NCI-H82 treated with DMSO at 0.1 percent for 48 hours (cell line): ENCODE results near the gene VAT1L.

Source experiments
- DNase-seq: peaks from one replicate; lab custom pipeline; 2025; ENCODE audit not compliant: unreplicated experiment; lab: John Stamatoyannopoulos, UW

VAT1L gene

GRCh38 chr16:77788181-77789084 lies at the start of gene VAT1L:
VAT1L (plus strand) TSS chr16:77788564; CDS start chr16:77788683, 119 bp downstream.
- DNase-seq: peak; percentile 75

- DNase-seq: no peak
These were observed 49.4 kb upstream of the VAT1L start for GRCh38 chr16:77738706-77739558.

GRCh38 chr16:77739559-77739892 lies 48.8 kb upstream of the VAT1L start:
- no peak for DNase-seq

GRCh38 chr16:77744141-77744540 lies 44.2 kb upstream of the VAT1L start:
- DNase-seq: no peak

GRCh38 chr16:77745972-77746371 lies 42.4 kb upstream of the VAT1L start:
- no peak for DNase-seq

- peak; percentile 93 for DNase-seq
These were observed 39.9 kb upstream of the VAT1L start for GRCh38 chr16:77748421-77749005.

GRCh38 chr16:77749415-77749814 lies 38.9 kb upstream of the VAT1L start:
- DNase-seq: no peak

GRCh38 chr16:77758046-77758445 lies 30.3 kb upstream of the VAT1L start:
- DNase-seq: no peak

GRCh38 chr16:77758508-77758907 lies 29.9 kb upstream of the VAT1L start:
- no peak for DNase-seq

- no peak for DNase-seq
These were observed 29.2 kb upstream of the VAT1L start for GRCh38 chr16:77759201-77759600.

- no peak for DNase-seq
These were observed 28.5 kb upstream of the VAT1L start for GRCh38 chr16:77759821-77760220.

- no peak for DNase-seq
These were observed 27.6 kb upstream of the VAT1L start for GRCh38 chr16:77760800-77761199.

GRCh38 chr16:77761204-77761603 lies 27.2 kb upstream of the VAT1L start:
- peak; percentile 55 for DNase-seq

GRCh38 chr16:77762262-77762661 lies 26.1 kb upstream of the VAT1L start:
- DNase-seq: no peak

- DNase-seq: no peak
These were observed 24.4 kb upstream of the VAT1L start for GRCh38 chr16:77763994-77764393.

- DNase-seq: no peak
These were observed 21.2 kb upstream of the VAT1L start for GRCh38 chr16:77767211-77767610.

GRCh38 chr16:77767826-77768225 lies 20.5 kb upstream of the VAT1L start:
- no peak for DNase-seq

GRCh38 chr16:77775911-77776909 lies 12.2 kb upstream of the VAT1L start:
- DNase-seq: no peak

GRCh38 chr16:77777745-77778144 lies 10.6 kb upstream of the VAT1L start:
- DNase-seq: no peak

GRCh38 chr16:77780378-77780837 lies 8.0 kb upstream of the VAT1L start:
- DNase-seq: no peak
